Fibroblast of villous mesenchyme (primary cell): ENCODE measurements around the gene BMPER. TPM values are rescaled to one million over a fixed set of nuclear protein-coding genes. Genes with fewer than 3 reads are reported as not detected.
A peak's percentile ranks its signal among the peaks of the same experiment; 100 is the strongest.

ENCODE experiments used
- DNase-seq: peaks from one replicate; pipeline ENCODE4 v3.0.0-alpha.2; 2010; ENCODE audit warnings: low read depth
- H3K4me3 ChIP-seq: 2 replicates; pipeline ENCODE4 v1.5.1; 2011; ENCODE audit warnings: low read depth, mild to moderate bottlenecking, low read length
- CTCF ChIP-seq: IDR thresholded peaks from 2 replicates; pipeline ENCODE4 v1.5.1; 2012; ENCODE audit warnings: low read depth, mild to moderate bottlenecking, low read length; ENCODE audit not compliant: insufficient read depth
- total RNA-seq: library from RNA; depleted of rRNA; stranded (reverse); fragments of >200 nt; gene quantifications from 2 replicates; pipeline ENCODE4 v1.2.3, GENCODE V29; 2012

BMPER gene
- total RNA-seq, 1 donor, result 7.8 TPM

- DNase-seq, result no peak
- TF ChIP-seq CTCF, result no peak
- H3K4me3 ChIP-seq, result no peak overlapping the region
Observed at GRCh38 chr7:34096777-34097176, 191.4 kb downstream of the BMPER start.

- DNase-seq, result no peak
- TF ChIP-seq CTCF, result no peak
- H3K4me3 ChIP-seq, result no peak overlapping the region
Observed at GRCh38 chr7:34100661-34101060, 195.3 kb downstream of the BMPER start.

GRCh38 chr7:34104115-34104514 lies 198.8 kb downstream of the BMPER start:
- no peak for TF ChIP-seq CTCF
- H3K4me3 ChIP-seq, result no peak overlapping the region
- peak; percentile 14 for DNase-seq

GRCh38 chr7:34104992-34105391 lies 199.7 kb downstream of the BMPER start:
- no peak for DNase-seq
- H3K4me3 ChIP-seq, result no peak overlapping the region
- TF ChIP-seq CTCF, result no peak

GRCh38 chr7:34107276-34107675 lies 201.9 kb downstream of the BMPER start:
- H3K4me3 ChIP-seq, result no peak overlapping the region
- TF ChIP-seq CTCF, result no peak
- peak; percentile 21 for DNase-seq

GRCh38 chr7:34108165-34108564 lies 202.8 kb downstream of the BMPER start:
- no peak for TF ChIP-seq CTCF
- DNase-seq, result peak; percentile 78
- H3K4me3 ChIP-seq, result no peak overlapping the region

- H3K4me3 ChIP-seq, result no peak overlapping the region
- no peak for TF ChIP-seq CTCF
- DNase-seq, result no peak
Observed at GRCh38 chr7:34109936-34110780, 204.8 kb downstream of the BMPER start.
